Measurements from ENCODE around the gene ARAP1. TPM values are rescaled to one million over a fixed set of nuclear protein-coding genes. Genes with fewer than 3 reads are reported as not detected.
A peak's percentile ranks its signal among the peaks of the same experiment; 100 is the strongest.

ARAP1 gene
- total RNA-seq, 2 experiments from 2014 or later = 65.7 to 69.8 TPM

GRCh38 chr11:72642884-72643522 lies 109.2 kb downstream of the ARAP1 start:
- ATAC-seq (ENCODE audit: poor library complexity) (peak; percentile 84), DNase-seq (peak; percentile 26 to 85 (median 56))
- intact Hi-C loops (cut with DNase I, micrococcal nuclease) = loop anchor here (1.0 to 2.0 kb wide), 3 partner anchors 58 to 172 kb away; no protein-coding TSS in a partner anchor
- Histone ChIP-seq H3K4me3 (ENCODE audit: low read length) (peak overlapping the region; percentile 49), H3K27me3 (ENCODE audit: control insufficient read depth in 1 of 2, insufficient read depth in 2 of 2, low read length in 2 of 2) (peaks cover 19 to 21% of the 10 kb centered on the region in 2 experiments), H3K4me1 (ENCODE audit: insufficient read depth, low read length) (peaks cover 19% of the 10 kb centered on the region), H3K27ac (ENCODE audit: low read depth in 1 of 2, low read length in 2 of 2) (no peak overlapping the region), H3K36me3 (ENCODE audit: insufficient read depth, low read length) (no peaks in the 10 kb centered on the region), H3K9me3 (ENCODE audit: control insufficient read depth in 1 of 2, insufficient read depth in 1 of 2, low read length in 2 of 2) (no peaks in the 10 kb centered on the region)
- Mint-ChIP-seq H3K4me3 (peak overlapping the region; percentile 30), H3K36me3 (ENCODE audit: low read depth) (no peaks in the 10 kb centered on the region), H3K9me3 (no peaks in the 10 kb centered on the region), H3K27ac (no peak overlapping the region), H3K27me3 (peaks cover 13% of the 10 kb centered on the region), H3K4me1 (ENCODE audit: low read depth) (peaks cover 7% of the 10 kb centered on the region)
- peak; percentile 94 for TF ChIP-seq CTCF (IDR thresholded peaks at IDR 0.05)
- POLR2A ChIA-PET = no interaction called here
- CTCF ChIA-PET = interaction anchor here (1.6 to 2.5 kb wide), 3 partner anchors 51 to 58 kb away, joined by 3 to 7 read pairs (median 7); no protein-coding TSS in a partner anchor

GRCh38 chr11:72642043-72642883 lies 109.9 kb downstream of the ARAP1 start:
- intact Hi-C loops (cut with DNase I, micrococcal nuclease) = loop anchor here in 1 of 2 experiments (2.0 kb wide), 1 partner anchor 171 kb away; no protein-coding TSS in a partner anchor
- DNase-seq (peak in 3 of 14 experiments; percentile 10 to 36 (median 21)), ATAC-seq (ENCODE audit: poor library complexity) (peak; percentile 24)
- Mint-ChIP-seq H3K4me1 (ENCODE audit: low read depth) (peaks cover 7% of the 10 kb centered on the region), H3K36me3 (ENCODE audit: low read depth) (no peaks in the 10 kb centered on the region), H3K27ac (no peak overlapping the region), H3K27me3 (peaks cover 18% of the 10 kb centered on the region), H3K9me3 (no peaks in the 10 kb centered on the region), H3K4me3 (no peak overlapping the region)
- H3K4me1 ChIP-seq (ENCODE audit: insufficient read depth, low read length) = peaks cover 19% of the 10 kb centered on the region
- TF ChIP-seq CTCF (IDR thresholded peaks at IDR 0.05) = no peak
- no peaks in the 10 kb centered on the region for H3K9me3 ChIP-seq (ENCODE audit: control insufficient read depth in 1 of 2, insufficient read depth in 1 of 2, low read length in 2 of 2)
- peak overlapping the region; percentile 49 for H3K4me3 ChIP-seq (ENCODE audit: low read length)
- CTCF ChIA-PET = interaction anchor here (0.9 to 2.5 kb wide), 4 partner anchors 50 to 57 kb away, joined by 3 to 7 read pairs (median 5); no protein-coding TSS in a partner anchor
- POLR2A ChIA-PET = no interaction called here
- H3K27me3 ChIP-seq (ENCODE audit: control insufficient read depth in 1 of 2, insufficient read depth in 2 of 2, low read length in 2 of 2) = peaks cover 19 to 21% of the 10 kb centered on the region in 2 experiments
- no peaks in the 10 kb centered on the region for H3K36me3 ChIP-seq (ENCODE audit: insufficient read depth, low read length)
- no peak overlapping the region for H3K27ac ChIP-seq (ENCODE audit: low read depth in 1 of 2, low read length in 2 of 2)

- POLR2A ChIA-PET = no interaction called here
These were observed 110.6 kb downstream of the ARAP1 start for GRCh38 chr11:72641522-72642042.

More at GRCh38 chr11:72641522-72642042, 110.6 kb downstream of the ARAP1 start:
- Histone ChIP-seq H3K27me3 (ENCODE audit: control insufficient read depth in 1 of 2, insufficient read depth in 2 of 2, low read length in 2 of 2) (peaks cover 19 to 21% of the 10 kb centered on the region in 2 experiments), H3K36me3 (ENCODE audit: insufficient read depth, low read length) (no peaks in the 10 kb centered on the region), H3K27ac (ENCODE audit: low read depth in 1 of 2, low read length in 2 of 2) (no peak overlapping the region), H3K9me3 (ENCODE audit: control insufficient read depth in 1 of 2, insufficient read depth in 1 of 2, low read length in 2 of 2) (no peaks in the 10 kb centered on the region), H3K4me1 (ENCODE audit: insufficient read depth, low read length) (peaks cover 19% of the 10 kb centered on the region), H3K4me3 (ENCODE audit: low read length) (no peak overlapping the region)
- intact Hi-C loops (cut with DNase I, micrococcal nuclease) = loop anchor here in 1 of 2 experiments (2.0 kb wide), 1 partner anchor 171 kb away; no protein-coding TSS in a partner anchor
- no peak overlapping the region for H3K4me3 Mint-ChIP-seq
- ATAC-seq (ENCODE audit: poor library complexity) = no peak
- H3K27ac Mint-ChIP-seq = no peak overlapping the region
- H3K4me1 Mint-ChIP-seq (ENCODE audit: low read depth) = peaks cover 7% of the 10 kb centered on the region
- H3K27me3 Mint-ChIP-seq = peaks cover 19% of the 10 kb centered on the region
- H3K36me3 Mint-ChIP-seq (ENCODE audit: low read depth) = no peaks in the 10 kb centered on the region
- CTCF ChIA-PET = interaction anchor here (0.9 kb wide), 1 partner anchor 56 kb away, joined by 3 read pairs; no protein-coding TSS in a partner anchor
- no peak for TF ChIP-seq CTCF (IDR thresholded peaks at IDR 0.05)
- H3K9me3 Mint-ChIP-seq = no peaks in the 10 kb centered on the region
- no peak for DNase-seq

Measured in CD4-positive, alpha-beta T cell (primary cell).